D721Med (cell line): Measurements from ENCODE around the gene SETD9.
A peak's percentile ranks its signal among the peaks of the same experiment; 100 is the strongest.

ENCODE experiments used
- DNase-seq: peaks from one replicate; pipeline ENCODE4 v3.0.0; 2011; ENCODE audit warnings: low spot score; ENCODE audit not compliant: insufficient read length
- FAIRE-seq: peaks from 2 replicates; lab custom pipeline; 2011; peaks lifted over from hg19 to GRCh38; lab: Jason Lieb, UNC
- TF ChIP-seq, protein P1 (sequence below): IDR thresholded peaks from 2 replicates; pipeline ENCODE4 v1.5.1; 2012; ENCODE audit warnings: mild to moderate bottlenecking, control low read depth; ENCODE audit not compliant: insufficient read depth; ENCODE audit errors: missing control alignments

The SETD9 gene, protein sequence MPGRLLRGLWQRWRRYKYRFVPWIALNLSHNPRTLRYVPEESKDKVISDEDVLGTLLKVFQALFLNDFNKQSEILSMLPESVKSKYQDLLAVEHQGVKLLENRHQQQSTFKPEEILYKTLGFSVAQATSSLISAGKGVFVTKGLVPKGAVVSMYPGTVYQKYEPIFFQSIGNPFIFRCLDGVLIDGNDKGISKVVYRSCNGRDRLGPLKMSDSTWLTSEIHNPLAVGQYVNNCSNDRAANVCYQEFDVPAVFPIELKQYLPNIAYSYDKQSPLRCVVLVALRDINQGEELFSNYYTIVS

GRCh38 chr5:56909294-56910209 is at the start of gene SETD9:
SETD9 (plus strand) TSS chr5:56909596; CDS start chr5:56909646, 50 bp downstream.
- DNase-seq: peak; percentile 57
- no peak for FAIRE-seq
- TF ChIP-seq, protein P1, sequence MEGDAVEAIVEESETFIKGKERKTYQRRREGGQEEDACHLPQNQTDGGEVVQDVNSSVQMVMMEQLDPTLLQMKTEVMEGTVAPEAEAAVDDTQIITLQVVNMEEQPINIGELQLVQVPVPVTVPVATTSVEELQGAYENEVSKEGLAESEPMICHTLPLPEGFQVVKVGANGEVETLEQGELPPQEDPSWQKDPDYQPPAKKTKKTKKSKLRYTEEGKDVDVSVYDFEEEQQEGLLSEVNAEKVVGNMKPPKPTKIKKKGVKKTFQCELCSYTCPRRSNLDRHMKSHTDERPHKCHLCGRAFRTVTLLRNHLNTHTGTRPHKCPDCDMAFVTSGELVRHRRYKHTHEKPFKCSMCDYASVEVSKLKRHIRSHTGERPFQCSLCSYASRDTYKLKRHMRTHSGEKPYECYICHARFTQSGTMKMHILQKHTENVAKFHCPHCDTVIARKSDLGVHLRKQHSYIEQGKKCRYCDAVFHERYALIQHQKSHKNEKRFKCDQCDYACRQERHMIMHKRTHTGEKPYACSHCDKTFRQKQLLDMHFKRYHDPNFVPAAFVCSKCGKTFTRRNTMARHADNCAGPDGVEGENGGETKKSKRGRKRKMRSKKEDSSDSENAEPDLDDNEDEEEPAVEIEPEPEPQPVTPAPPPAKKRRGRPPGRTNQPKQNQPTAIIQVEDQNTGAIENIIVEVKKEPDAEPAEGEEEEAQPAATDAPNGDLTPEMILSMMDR: no peak

DNA sequence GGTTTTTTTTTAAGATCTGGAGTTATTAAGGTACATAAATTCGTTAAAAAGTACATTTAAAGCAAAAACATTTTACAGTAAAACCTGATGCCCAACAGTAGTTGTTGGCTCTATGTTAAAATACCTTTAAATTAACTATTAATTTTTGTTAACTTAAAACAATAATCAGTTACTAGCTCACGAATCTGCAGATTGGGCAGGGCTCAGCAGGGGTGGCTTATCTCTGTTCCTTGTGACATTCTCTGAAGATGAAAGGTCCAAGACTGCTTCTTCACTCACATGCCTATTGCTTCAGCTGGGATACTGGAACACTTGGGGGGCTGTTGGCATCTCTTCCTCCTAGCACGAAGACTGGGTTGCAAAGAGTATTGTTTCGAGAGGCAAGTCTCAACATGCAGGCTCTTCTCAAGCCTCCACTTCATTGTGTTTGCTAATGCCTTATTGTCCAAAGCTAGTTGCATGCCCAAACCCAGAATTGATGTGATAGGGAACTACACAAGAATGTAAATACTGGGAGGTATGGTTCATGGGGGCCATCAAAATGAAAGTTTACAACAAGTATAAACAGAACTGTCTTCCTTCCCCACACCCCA is 47.4 kb upstream of the SETD9 start:
- FAIRE-seq (no peak), DNase-seq (no peak)
- TF ChIP-seq, protein P1: no peak

DNA sequence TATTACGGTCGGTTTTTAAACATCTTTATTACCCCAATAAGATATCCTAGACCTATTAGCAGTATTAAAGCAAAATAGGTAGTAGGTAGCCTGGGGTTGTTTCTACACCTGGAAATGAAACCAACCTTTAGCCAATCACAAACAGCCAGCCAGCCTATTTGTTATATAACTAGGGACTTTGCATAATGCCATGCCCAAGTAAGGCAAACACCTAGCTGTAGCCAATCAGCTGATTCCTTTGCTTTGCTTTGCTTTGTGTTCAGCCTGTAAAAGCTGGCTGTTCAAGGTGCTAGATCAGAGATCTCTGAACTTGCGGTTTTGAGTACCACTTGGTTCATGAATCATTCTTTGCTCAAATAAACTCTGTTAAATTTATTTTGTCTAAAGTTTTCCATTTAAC is 46.5 kb upstream of the SETD9 start:
- DNase-seq (no peak), FAIRE-seq (no peak)
- TF ChIP-seq, protein P1: no peak

DNA sequence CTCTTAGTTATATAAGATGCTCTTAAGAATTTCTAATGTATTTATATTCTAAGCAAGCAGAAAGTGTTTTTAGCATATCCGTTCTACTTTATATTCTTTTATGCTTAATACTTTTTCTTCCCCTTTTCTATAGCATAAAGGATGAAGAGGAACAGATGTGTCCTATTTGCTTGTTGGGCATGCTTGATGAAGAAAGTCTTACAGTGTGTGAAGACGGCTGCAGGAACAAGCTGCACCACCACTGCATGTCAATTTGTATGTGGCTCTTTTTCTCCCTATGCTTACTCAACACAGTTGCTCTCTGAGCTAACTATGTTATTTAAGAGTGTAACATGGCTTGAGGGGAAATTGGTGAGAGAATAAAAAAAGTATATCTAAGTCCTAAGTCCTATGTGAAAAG is 37.6 kb upstream of the SETD9 start:
- DNase-seq (no peak), FAIRE-seq (no peak)
- TF ChIP-seq, protein P1: no peak

- TF ChIP-seq, protein P1: no peak
- DNase-seq (no peak), FAIRE-seq (peak; percentile 55)
These were observed 36.3 kb upstream of the SETD9 start for GRCh38 chr5:56873056-56873455.

DNA sequence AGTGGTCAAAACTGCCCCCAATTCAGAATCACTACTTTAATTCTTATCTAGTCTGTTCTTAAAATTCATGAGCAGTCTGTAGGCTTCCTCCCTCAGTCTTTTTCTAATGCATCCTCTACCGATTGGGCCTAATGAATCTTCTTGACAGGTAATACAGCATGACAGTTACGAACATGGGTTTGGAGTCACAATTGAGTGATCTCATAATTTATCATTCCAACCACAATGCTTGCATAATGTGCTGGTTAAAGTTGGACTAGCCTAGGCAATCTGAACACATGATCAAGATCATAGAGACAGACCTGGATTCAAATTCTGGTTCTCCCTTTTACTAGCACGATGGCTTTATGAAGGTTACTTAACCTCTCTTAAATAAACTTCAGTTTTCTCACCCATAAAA is 33.1 kb upstream of the SETD9 start:
- no peak for FAIRE-seq
- DNase-seq: no peak

More for the DNA sequence above, 33.1 kb upstream of the SETD9 start:
- TF ChIP-seq, protein P1: no peak
